Body of pancreas (tissue), 4 donors: Measurements from ENCODE around the gene TMEM238L. TPM values are rescaled to one million over a fixed set of nuclear protein-coding genes. Genes with fewer than 3 reads are reported as not detected.

ENCODE experiments used
- ATAC-seq: fragments of 150-250 bp; one replicate; pipeline ENCODE4 v1.9.1; 2016
- DNase-seq, 4 donors: peaks; one replicate each; pipeline ENCODE4 v3.0.0-alpha.2; 2019
- H3K27ac ChIP-seq, 4 donors: fragments of 200-600 bp; sonication (generic); 1 replicate in 3 of 4; 2 replicates in 1 of 4; pipeline versions ENCODE4 v1.5.1 to v1.6.1; 2016 to 2019; ENCODE audit warnings: mild to moderate bottlenecking in 1 of 4, mixed read lengths in 1 of 4, moderate library complexity in 1 of 4
- H3K27me3 ChIP-seq, 2 donors: fragments of 200-600 bp; sonication (generic); one replicate each; pipeline ENCODE4 v1.6.0; 2016; ENCODE audit warnings: mild to moderate bottlenecking in 1 of 2
- H3K36me3 ChIP-seq, 2 donors: fragments of 200-600 bp; sonication (generic); replicated peaks in 1 of 2; 2 replicates each; pipeline ENCODE4 v1.5.1; 2016; ENCODE audit warnings: low read depth in 2 of 2; ENCODE audit not compliant: insufficient read depth in 1 of 2
- H3K4me1 ChIP-seq: fragments of 200-600 bp; sonication (generic); one replicate; pipeline ENCODE4 v1.6.0; 2016
- H3K4me3 ChIP-seq, 2 donors: fragments of 200-600 bp; sonication (generic); 1 replicate in 1 of 2; 2 replicates in 1 of 2; pipeline ENCODE4 v1.5.1; 2016 to 2019
- H3K9me3 ChIP-seq, 3 donors: fragments of 200-600 bp; sonication (generic); 1 replicate in 2 of 3; 2 replicates in 1 of 3; pipeline ENCODE4 v1.5.1; 2016
- POLR2A ChIP-seq, 3 donors: fragments of 450-650 bp; IDR thresholded peaks; one replicate each; pipeline ENCODE4 v1.6.1; 2016; ENCODE audit warnings: antibody characterized with exemption in 3 of 3, mild to moderate bottlenecking in 2 of 3
- WGBS, 2 donors: methylation state at CpG; one replicate each; pipeline ENCODE4 v1.1.5; 2017; 5-methylcytosine and 5-hydroxymethylcytosine counted together
- intact Hi-C: fragments of 100-400 bp; cut with DNase I; formaldehyde crosslinking; loops from one replicate; pipeline ENCODE4 v1.15.1; 2023
- total RNA-seq, 2 donors: library from RNA; depleted of rRNA; stranded (reverse); fragments of >200 nt; gene quantifications; one replicate each; pipeline ENCODE4 v1.1.0, GENCODE V29; 2016
- TF ChIP-seq, protein P1 (sequence below), 7 experiments: fragments of 450-650 bp in 4 of 7; fragments of 200-600 bp in 3 of 7; sonication (generic) in 3 of 7; IDR thresholded peaks; one replicate each; pipeline ENCODE4 v1.5.1; 2016 to 2019; ENCODE audit warnings: antibody characterized with exemption in 7 of 7

Gene TMEM238L
- total RNA-seq, 2 donors from 2014 or later, result not detected

DNA sequence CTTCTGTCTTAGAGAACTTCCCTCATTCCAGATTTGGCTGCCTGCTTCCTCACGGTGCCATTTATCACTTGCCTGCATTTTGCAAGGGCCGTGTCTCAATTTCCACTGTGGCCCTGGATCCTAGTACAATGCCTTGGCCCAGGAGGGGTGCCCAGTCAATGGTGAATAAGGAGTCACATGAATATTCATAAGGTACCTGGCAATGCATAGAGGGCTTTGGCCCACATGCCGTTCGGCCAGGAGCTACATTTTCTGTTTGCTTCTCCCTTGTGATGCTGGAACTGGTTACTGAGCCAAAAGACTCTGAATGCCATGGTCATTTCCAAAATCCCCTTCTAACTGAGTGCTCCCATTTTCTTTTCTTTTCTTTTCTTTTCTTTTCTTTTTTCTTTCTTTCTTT is 38.8 kb upstream of the TMEM238L start:
- ATAC-seq (no peak), DNase-seq (no peak)
- Histone ChIP-seq H3K27ac (no peak overlapping the region), H3K27me3 (no peaks in the 10 kb centered on the region), H3K4me1 (peaks cover 6% of the 10 kb centered on the region), H3K4me3 (no peak overlapping the region), H3K36me3 (no peaks in the 10 kb centered on the region), H3K9me3 (no peaks in the 10 kb centered on the region)
- no peak for TF ChIP-seq POLR2A (IDR thresholded peaks at IDR 0.05)
- TF ChIP-seq, protein P1, sequence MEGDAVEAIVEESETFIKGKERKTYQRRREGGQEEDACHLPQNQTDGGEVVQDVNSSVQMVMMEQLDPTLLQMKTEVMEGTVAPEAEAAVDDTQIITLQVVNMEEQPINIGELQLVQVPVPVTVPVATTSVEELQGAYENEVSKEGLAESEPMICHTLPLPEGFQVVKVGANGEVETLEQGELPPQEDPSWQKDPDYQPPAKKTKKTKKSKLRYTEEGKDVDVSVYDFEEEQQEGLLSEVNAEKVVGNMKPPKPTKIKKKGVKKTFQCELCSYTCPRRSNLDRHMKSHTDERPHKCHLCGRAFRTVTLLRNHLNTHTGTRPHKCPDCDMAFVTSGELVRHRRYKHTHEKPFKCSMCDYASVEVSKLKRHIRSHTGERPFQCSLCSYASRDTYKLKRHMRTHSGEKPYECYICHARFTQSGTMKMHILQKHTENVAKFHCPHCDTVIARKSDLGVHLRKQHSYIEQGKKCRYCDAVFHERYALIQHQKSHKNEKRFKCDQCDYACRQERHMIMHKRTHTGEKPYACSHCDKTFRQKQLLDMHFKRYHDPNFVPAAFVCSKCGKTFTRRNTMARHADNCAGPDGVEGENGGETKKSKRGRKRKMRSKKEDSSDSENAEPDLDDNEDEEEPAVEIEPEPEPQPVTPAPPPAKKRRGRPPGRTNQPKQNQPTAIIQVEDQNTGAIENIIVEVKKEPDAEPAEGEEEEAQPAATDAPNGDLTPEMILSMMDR (IDR thresholded peaks at IDR 0.05), result no peak
- intact Hi-C loops, result loop anchor here (5.0 kb wide), 1 partner anchor 40 kb away; the partner anchor contains the start of gene TMEM238L
- WGBS, 2 donors, result 54 to 64% methylated on average over 4 of the region's 4 CpGs

DNA sequence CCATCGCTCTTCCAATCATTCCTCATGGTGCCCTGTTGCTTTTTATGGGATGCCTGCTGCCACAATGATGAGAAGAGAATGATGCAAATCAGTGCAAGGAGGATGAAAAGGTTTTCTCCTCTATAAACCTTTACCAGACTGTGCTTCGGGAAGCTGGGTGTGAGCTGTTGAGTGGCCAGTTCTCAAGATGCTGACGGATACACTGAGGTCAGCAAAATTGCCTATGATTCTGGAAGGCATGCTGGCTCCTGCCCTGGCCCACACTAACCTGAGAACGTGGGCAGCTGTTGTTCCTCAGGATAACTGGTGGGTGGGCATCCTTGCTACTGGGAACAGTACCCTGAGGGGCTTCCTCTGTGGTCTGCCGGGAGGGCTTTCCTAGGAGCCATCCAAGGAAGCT is 34.8 kb upstream of the TMEM238L start:
- TF ChIP-seq, protein P1 (IDR thresholded peaks at IDR 0.05), result no peak
- TF ChIP-seq POLR2A (IDR thresholded peaks at IDR 0.05), result no peak
- intact Hi-C loops, result no loop called here
- Histone ChIP-seq H3K9me3 (no peaks in the 10 kb centered on the region), H3K27ac (no peak overlapping the region), H3K36me3 (no peaks in the 10 kb centered on the region), H3K4me1 (peaks cover 7% of the 10 kb centered on the region), H3K27me3 (no peaks in the 10 kb centered on the region), H3K4me3 (no peak overlapping the region)
- WGBS, 2 donors, result 75 to 88% methylated on average over 5 of the region's 5 CpGs
- no peak for DNase-seq
- ATAC-seq, result no peak

DNA sequence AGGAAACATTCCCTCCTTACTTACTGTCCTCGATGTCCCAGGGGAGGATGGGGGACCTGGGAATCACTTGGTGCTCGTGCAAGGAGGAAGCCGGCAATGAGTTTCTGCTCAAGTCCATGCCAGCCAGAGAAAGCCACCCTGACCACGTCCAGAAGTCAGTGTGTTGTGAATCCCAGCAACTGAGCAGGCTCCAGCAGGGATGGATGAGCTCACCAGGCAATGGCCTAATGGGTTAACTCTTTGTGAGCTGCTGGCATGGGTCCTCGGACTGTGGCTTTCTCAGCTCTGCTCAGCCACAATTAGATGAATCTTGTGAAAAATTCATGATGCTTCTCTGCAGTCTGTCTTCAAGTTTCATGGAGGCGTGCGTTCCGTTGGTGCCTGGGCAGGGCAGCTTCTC is 34.0 kb upstream of the TMEM238L start, which contains the start of gene PIRT:
TSS of gene PIRT (minus strand) at position 167 of the 400 bp plus-strand sequence. CDS start 12,442 bp downstream, outside the sequence.
- H3K27ac ChIP-seq, result no peak within 1 kb of the TSS
- ATAC-seq, result no peak
- no peaks in the 10 kb centered on the region for H3K9me3 ChIP-seq
- intact Hi-C loops, result no loop called here
- H3K4me1 ChIP-seq, result peaks cover 7% of the 10 kb centered on the region
- no peak within 1 kb of the TSS for H3K4me3 ChIP-seq
- no peak for DNase-seq
- H3K27me3 ChIP-seq, result no peaks in the 10 kb centered on the region
- WGBS, 2 donors, result 71 to 89% methylated on average over 3 to 8 of the region's 8 CpGs
- TF ChIP-seq, protein P1 (IDR thresholded peaks at IDR 0.05), result no peak
- TF ChIP-seq POLR2A (IDR thresholded peaks at IDR 0.05), result no peak
- no peaks in the 10 kb centered on the region for H3K36me3 ChIP-seq

DNA sequence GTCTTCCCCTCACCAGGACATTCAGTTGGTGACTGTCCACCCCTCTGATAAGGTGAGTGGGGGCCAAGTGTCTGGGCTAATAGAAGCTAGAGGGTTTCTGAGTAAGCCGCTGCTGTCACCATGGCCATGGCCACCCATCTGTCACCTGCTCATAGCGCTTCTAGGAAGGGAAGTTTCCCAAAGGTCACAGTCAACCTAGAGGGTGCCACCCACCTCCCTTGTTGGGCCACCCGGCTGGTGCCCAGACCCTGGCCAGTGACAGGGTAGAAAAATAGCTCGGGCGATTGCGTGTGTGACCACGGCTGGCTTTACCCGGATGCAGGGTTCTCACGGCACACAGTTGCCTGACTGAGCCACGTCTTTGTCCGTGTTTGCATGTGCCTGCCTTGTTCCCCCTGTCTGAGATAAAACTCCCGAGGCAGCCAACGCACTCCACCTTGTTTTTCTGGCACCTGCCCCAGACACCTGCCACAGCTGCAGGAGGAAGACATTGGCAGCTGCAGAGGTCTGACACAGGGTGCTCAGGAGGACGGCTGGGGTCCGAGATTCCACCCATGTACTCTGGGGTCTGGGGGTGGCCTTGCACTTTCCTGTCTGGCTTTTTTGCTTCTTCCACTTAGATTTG is 33.2 kb upstream of the TMEM238L start:
- ATAC-seq (no peak), DNase-seq (peak; percentile 21 to 65 (median 54))
- TF ChIP-seq, protein P1 (IDR thresholded peaks at IDR 0.05), result no peak
- TF ChIP-seq POLR2A (IDR thresholded peaks at IDR 0.05), result no peak
- Histone ChIP-seq H3K4me3 (no peak overlapping the region), H3K27me3 (no peaks in the 10 kb centered on the region), H3K4me1 (peaks cover 7% of the 10 kb centered on the region), H3K36me3 (no peaks in the 10 kb centered on the region), H3K27ac (no peak overlapping the region), H3K9me3 (no peaks in the 10 kb centered on the region)
- intact Hi-C loops, result no loop called here
- 37 to 50% methylated on average over 9 to 15 of the region's 15 CpGs for WGBS, 2 donors

- Histone ChIP-seq H3K9me3 (no peaks in the 10 kb centered on the region), H3K36me3 (no peaks in the 10 kb centered on the region), H3K27me3 (no peaks in the 10 kb centered on the region), H3K4me3 (no peak overlapping the region), H3K27ac (no peak overlapping the region), H3K4me1 (peaks cover 7% of the 10 kb centered on the region)
- intact Hi-C loops, result no loop called here
- TF ChIP-seq, protein P1 (IDR thresholded peaks at IDR 0.05), result no peak
- TF ChIP-seq POLR2A (IDR thresholded peaks at IDR 0.05), result no peak
- DNase-seq (no peak), ATAC-seq (no peak)
- 82 to 89% methylated on average over 7 of the region's 7 CpGs for WGBS, 2 donors
These were observed 32.2 kb upstream of the TMEM238L start for GRCh38 chr17:10836145-10836544.
